NB4 (cell line): ENCODE results near the gene AUTS2.

Experiments used
- CTCF ChIP-seq: IDR thresholded peaks from one replicate; pipeline ENCODE4 v1.5.1; 2012; ENCODE audit warnings: low read depth, low read length
- MAX ChIP-seq: IDR thresholded peaks from 2 replicates; pipeline ENCODE4 v1.6.1; 2011; ENCODE audit warnings: low read depth, low read length

GRCh38 chr7:70137126-70137525 lies 538.9 kb downstream of the AUTS2 start:
- TF ChIP-seq MAX (no peak), CTCF (no peak)
